Measurements from ENCODE around the gene PRKCE. TPM values are rescaled to one million over a fixed set of nuclear protein-coding genes. Genes with fewer than 3 reads are reported as not detected.

Gene PRKCE
- total and polyA plus RNA-seq, 2 donors (not counting 3 experiments of a cell fraction or from before 2014, with no cell fraction given) = 27.9 to 33.9 TPM

GRCh38 chr2:46161911-46162310 is 510.4 kb downstream of the PRKCE start:
- Histone ChIP-seq H3K9ac (replicated peaks; ENCODE audit: extremely low read depth, insufficient read depth, low read length) (no peak overlapping the region), H3K27ac (ENCODE audit: insufficient read depth, low read depth, low read length) (no peak overlapping the region), H3K4me2 (ENCODE audit: insufficient read depth, low read length) (no peak overlapping the region), H3K27me3 (ENCODE audit: control insufficient read depth in 2 of 2, insufficient read depth in 2 of 2, low read length in 2 of 2) (no peaks in the 10 kb centered on the region), H4K20me1 (replicated peaks; ENCODE audit: control insufficient read depth, extremely low read depth, insufficient read depth, low read length) (no peaks in the 10 kb centered on the region), H3K36me3 (ENCODE audit: control insufficient read depth in 2 of 2, extremely low read depth in 1 of 2, insufficient read depth in 2 of 2, low read length in 2 of 2) (peaks cover 0 to 14% of the 10 kb centered on the region in 2 experiments), H3K9me3 (replicated peaks; ENCODE audit: control insufficient read depth, insufficient read depth, low read length) (no peaks in the 10 kb centered on the region), H3K9me1 (replicated peaks; ENCODE audit: control insufficient read depth, extremely low read depth, insufficient read depth, low read length) (no peaks in the 10 kb centered on the region), H3K4me1 (ENCODE audit: control insufficient read depth, extremely low read depth, insufficient read depth, low read length) (peaks cover 18% of the 10 kb centered on the region), H2AFZ (ENCODE audit: low read depth, low read length) (no peak overlapping the region), H3K4me3 (replicated peaks in 1 of 3; ENCODE audit: insufficient read depth in 1 of 3, low read depth in 1 of 3, low read length in 3 of 3) (no peak overlapping the region), H3K79me2 (ENCODE audit: control insufficient read depth, insufficient read depth, low read length) (no peaks in the 10 kb centered on the region)
- FAIRE-seq (no peak), DNase-seq (ENCODE audit: low read depth, low spot score) (no peak)
- intact Hi-C loops (cut with micrococcal nuclease) (no loop called here), dilution Hi-C loops (cut with MboI; ENCODE audit: extremely low pct_ligation_motif_present, low sequenced_read_pairs) (no loop called here)
- CTCF ChIA-PET = interaction anchor here (1.0 to 1.4 kb wide), 3 partner anchors 10 to 151 kb away, joined by 3 to 4 read pairs (median 4); no protein-coding TSS in a partner anchor
- POLR2A ChIA-PET = no interaction called here
- TF ChIP-seq EZH2 (IDR thresholded peaks at IDR 0.05; ENCODE audit: borderline replicate concordance, low read depth, low read length, severe bottlenecking) (no peak), POLR2AphosphoS5 (IDR thresholded peaks at IDR 0.05; ENCODE audit: insufficient read depth, low read depth, low read length) (no peak), MYC (IDR thresholded peaks at IDR 0.05; ENCODE audit: low read depth, low read length) (no peak)
- BruUV-seq (replicated peaks) = no TSS peak

- no peaks in the 10 kb centered on the region for H3K79me2 ChIP-seq (ENCODE audit: control insufficient read depth, insufficient read depth, low read length)
- no peak for TF ChIP-seq MAX (IDR thresholded peaks at IDR 0.05; ENCODE audit: insufficient read depth, insufficient read length)
- no peak for TF ChIP-seq MYC (IDR thresholded peaks at IDR 0.05; ENCODE audit: low read depth, low read length)
- TF ChIP-seq POLR2A (IDR thresholded peaks at IDR 0.05; ENCODE audit: low read depth, low read length) = no peak
- POLR2A ChIA-PET = no interaction called here
Measured at GRCh38 chr2:46162329-46163097, 511.0 kb downstream of the PRKCE start.

More at GRCh38 chr2:46162329-46163097, 511.0 kb downstream of the PRKCE start:
- Histone ChIP-seq H3K27ac (ENCODE audit: insufficient read depth, low read depth, low read length) (no peak overlapping the region), H3K9ac (replicated peaks; ENCODE audit: extremely low read depth, insufficient read depth, low read length) (no peak overlapping the region), H3K4me2 (ENCODE audit: insufficient read depth, low read length) (no peak overlapping the region), H3K4me3 (replicated peaks in 1 of 3; ENCODE audit: insufficient read depth in 1 of 3, low read depth in 1 of 3, low read length in 3 of 3) (no peak overlapping the region), H4K20me1 (replicated peaks; ENCODE audit: control insufficient read depth, extremely low read depth, insufficient read depth, low read length) (no peaks in the 10 kb centered on the region), H3K36me3 (ENCODE audit: control insufficient read depth in 2 of 2, extremely low read depth in 1 of 2, insufficient read depth in 2 of 2, low read length in 2 of 2) (peaks cover 0 to 17% of the 10 kb centered on the region in 2 experiments), H3K27me3 (ENCODE audit: control insufficient read depth in 2 of 2, insufficient read depth in 2 of 2, low read length in 2 of 2) (no peaks in the 10 kb centered on the region), H3K9me3 (replicated peaks; ENCODE audit: control insufficient read depth, insufficient read depth, low read length) (no peaks in the 10 kb centered on the region), H3K4me1 (ENCODE audit: control insufficient read depth, extremely low read depth, insufficient read depth, low read length) (peaks cover 18% of the 10 kb centered on the region), H3K9me1 (replicated peaks; ENCODE audit: control insufficient read depth, extremely low read depth, insufficient read depth, low read length) (no peaks in the 10 kb centered on the region), H2AFZ (ENCODE audit: low read depth, low read length) (no peak overlapping the region)
- DNase-seq (ENCODE audit: low read depth, low spot score) (no peak), FAIRE-seq (no peak)
- intact Hi-C loops (cut with micrococcal nuclease) (no loop called here), dilution Hi-C loops (cut with MboI; ENCODE audit: extremely low pct_ligation_motif_present, low sequenced_read_pairs) (no loop called here)
- CTCF ChIA-PET = interaction anchor here (1.0 to 1.2 kb wide), 3 partner anchors 10 to 151 kb away, joined by 3 to 4 read pairs (median 3); no protein-coding TSS in a partner anchor
- no TSS peak for BruUV-seq (replicated peaks)
